ENCODE results near the gene ARID5B. TPM values are rescaled to one million over a fixed set of nuclear protein-coding genes. Genes with fewer than 3 reads are reported as not detected.

ARID5B gene
- total and polyA plus RNA-seq, 2 of the 4 experiments (the other 2 are of a cell fraction), result 41.0 to 125 TPM

GRCh38 chr10:62037166-62037831, 135.8 kb downstream of the ARID5B start:
- H4K8ac ChIP-seq (ENCODE audit: low read depth in 2 of 2, low read length in 2 of 2), result peak overlapping the region; percentile 49 to 71; a peak in 3 of 4 replicates
- peak overlapping the region; percentile 48 for H3K56ac ChIP-seq (ENCODE audit: extremely low read depth, insufficient read depth, low read length)
- peak overlapping the region; percentile 18; the same call in 1 of the 2 replicates for H3K14ac ChIP-seq (replicated peaks; ENCODE audit: low read depth, low read length)
- TF ChIP-seq CEBPB (IDR thresholded peaks at IDR 0.05; ENCODE audit: low read depth, low read length), result peak; percentile 75
- no peak for TF ChIP-seq CHD1 (IDR thresholded peaks at IDR 0.05; ENCODE audit: low read depth, low read length)
- no peak for TF ChIP-seq BHLHE40 (IDR thresholded peaks at IDR 0.05; ENCODE audit: low read depth, low read length)
- TF ChIP-seq MXI1 (IDR thresholded peaks at IDR 0.05; ENCODE audit: borderline replicate concordance, low read depth, low read length), result no peak
- no peak for TF ChIP-seq FOS (IDR thresholded peaks at IDR 0.05; ENCODE audit: low read depth, low read length)
- TF ChIP-seq USF2 (IDR thresholded peaks at IDR 0.05; ENCODE audit: low read depth, low read length), result peak; percentile 6; the same call in 1 of the 2 replicates
- TF ChIP-seq RCOR1 (IDR thresholded peaks at IDR 0.05; ENCODE audit: insufficient replicate concordance, low read length), result no peak
- TF ChIP-seq POLR2A (IDR thresholded peaks at IDR 0.05; ENCODE audit: low read depth, low read length), result no peak
- ChIA-PET CTCF (interaction anchor here (1.1 to 1.4 kb wide), 2 partner anchors 12 to 201 kb away, joined by 3 to 4 read pairs; no protein-coding TSS in a partner anchor), POLR2A (ENCODE audit: unreplicated experiment) (interaction anchor here (1.8 kb wide), 1 partner anchor 12 kb away, joined by 9 read pairs; no protein-coding TSS in a partner anchor)
- WGBS, 2 experiments (ENCODE audit: extremely low coverage in 2 of 2, insufficient read length in 1 of 2), result no CpG with 5 or more reads among the region's 8 CpGs
- peak overlapping the region; percentile 84 for H3K27ac ChIP-seq (ENCODE audit: insufficient read depth, low read length)
- peaks cover 21% of the 10 kb centered on the region for H3K4me1 ChIP-seq (ENCODE audit: control insufficient read depth, insufficient read depth, low read length)
- H2AFZ ChIP-seq (replicated peaks; ENCODE audit: low read length, poor library complexity), result no peak overlapping the region
- H2BK20ac ChIP-seq (ENCODE audit: low read depth, low read length), result peak overlapping the region; percentile 66
- dilution Hi-C loops (cut with HindIII; ENCODE audit: low sequenced_read_pairs, unreplicated experiment) (no loop called here), intact Hi-C loops (cut with micrococcal nuclease) (no loop called here), in situ Hi-C loops (cut with MboI; ENCODE audit: low sequenced_read_pairs) (loop anchor here (25.0 kb wide), 3 partner anchors 550 to 1225 kb away; partner anchors contain the start of genes ADO and EGR2)
- H2BK120ac ChIP-seq (ENCODE audit: low read depth, low read length), result peak overlapping the region; percentile 82
- peaks cover 2% of the 10 kb centered on the region for H3K36me3 ChIP-seq (ENCODE audit: control insufficient read depth, insufficient read depth, low read length)
- H2AK5ac ChIP-seq (ENCODE audit: low read depth, low read length), result peak overlapping the region; percentile 57; the same call in 1 of the 2 replicates
- peaks cover 39 to 78% of the 10 kb centered on the region in 2 experiments for H3K79me1 ChIP-seq (ENCODE audit: low read depth in 1 of 2, low read length in 2 of 2)
- DNase-seq, result peak; percentile 72
- peak overlapping the region; percentile 78 for H3K18ac ChIP-seq (ENCODE audit: low read depth, low read length)
- H3K4me2 ChIP-seq (ENCODE audit: low read depth, low read length), result peak overlapping the region; percentile 29; the same call in 1 of the 2 replicates
- no TSS peak for BruUV-seq (replicated peaks)
- no peaks in the 10 kb centered on the region for H3K27me3 ChIP-seq (ENCODE audit: control insufficient read depth, insufficient read depth, low read length)
- peak overlapping the region; percentile 36; the same call in 1 of the 2 replicates for H3K9ac ChIP-seq (ENCODE audit: low read depth, low read length)
- H2BK15ac ChIP-seq (ENCODE audit: low read depth, low read length), result peak overlapping the region; percentile 56; the same call in 2 of the 3 replicates
- H4K91ac ChIP-seq (ENCODE audit: insufficient read depth, low read depth, low read length), result peak overlapping the region; percentile 40; the same call in 1 of the 2 replicates
- H2BK5ac ChIP-seq (ENCODE audit: low read depth, low read length, poor library complexity, severe bottlenecking), result peak overlapping the region; percentile 84
- peak overlapping the region; percentile 73 for H3K4ac ChIP-seq (ENCODE audit: low read depth, low read length)
- H3K9me1 ChIP-seq (ENCODE audit: insufficient read depth, low read length), result peaks cover 24% of the 10 kb centered on the region
- peak overlapping the region; percentile 81; the same call in 1 of the 2 replicates for H3K23ac ChIP-seq (ENCODE audit: low read depth, low read length)
- ATAC-seq (ENCODE audit: low read depth), result peak; percentile 48
- no peak overlapping the region for H3K4me3 ChIP-seq (ENCODE audit: insufficient read depth, low read depth, low read length)
- H3K9me3 ChIP-seq (ENCODE audit: control insufficient read depth, insufficient read depth, low read length), result no peaks in the 10 kb centered on the region
- no peak overlapping the region for H2AK9ac ChIP-seq (replicated peaks; ENCODE audit: low read depth, low read length, poor library complexity)
- H4K5ac ChIP-seq (ENCODE audit: low read depth, low read length), result peak overlapping the region; percentile 31
- no peaks in the 10 kb centered on the region; the same call in 1 of the 2 replicates for H4K20me1 ChIP-seq (ENCODE audit: insufficient read depth, low read length)
